ENCODE data around the gene KIAA1217. TPM values are rescaled to one million over a fixed set of nuclear protein-coding genes. Genes with fewer than 3 reads are reported as not detected.

KIAA1217 gene
- polyA plus RNA-seq, 1 donor, result 41.8 TPM

DNA sequence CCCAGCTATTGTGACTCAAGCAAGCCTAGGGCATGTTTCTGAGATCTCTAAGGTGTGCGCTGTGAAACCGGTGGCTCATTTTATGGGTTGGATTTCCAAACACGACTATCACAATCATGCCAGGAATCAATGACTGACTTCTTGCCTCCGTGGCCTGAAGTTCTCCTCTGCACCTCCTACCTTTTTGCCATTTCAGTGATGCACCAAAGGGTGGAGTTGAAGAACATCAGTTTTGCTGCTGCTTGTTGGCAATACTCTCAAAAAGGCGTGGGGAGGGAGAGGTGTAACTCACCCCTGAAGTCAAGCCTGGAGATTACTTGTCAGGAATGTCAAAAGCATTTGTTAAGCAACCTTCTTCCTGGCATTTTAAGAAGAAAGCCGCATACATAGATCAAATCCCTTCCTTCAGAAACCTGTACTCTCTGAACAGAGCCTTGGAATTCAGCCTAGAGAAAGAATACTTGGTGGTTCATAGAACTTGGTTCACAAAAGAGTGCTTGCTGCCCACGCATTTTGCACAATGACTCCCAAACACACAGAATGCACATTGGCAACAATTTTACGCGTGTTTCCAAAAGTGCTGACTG is 41.0 kb downstream of the KIAA1217 start:
- DNase-seq, result no peak

DNA sequence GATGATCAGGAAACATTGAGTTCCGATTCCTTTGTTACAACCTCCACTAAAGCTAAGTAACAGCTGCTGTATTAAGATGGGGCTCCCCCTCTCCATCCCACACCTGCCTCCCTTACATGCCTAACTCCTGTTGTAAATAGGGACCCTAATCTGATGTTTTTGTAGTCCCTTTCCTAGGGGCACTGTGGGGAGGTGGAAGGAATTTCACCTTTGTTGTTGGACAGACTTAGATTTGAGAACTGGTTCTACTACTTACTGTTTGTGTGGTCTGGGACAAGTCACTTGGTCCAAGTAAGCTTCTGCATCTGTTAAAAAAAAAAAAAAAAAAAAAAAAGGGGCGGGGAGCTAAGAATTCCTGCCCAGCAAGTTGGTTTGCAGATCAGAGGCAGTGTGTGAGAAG is 42.6 kb downstream of the KIAA1217 start:
- no peak for DNase-seq

DNA sequence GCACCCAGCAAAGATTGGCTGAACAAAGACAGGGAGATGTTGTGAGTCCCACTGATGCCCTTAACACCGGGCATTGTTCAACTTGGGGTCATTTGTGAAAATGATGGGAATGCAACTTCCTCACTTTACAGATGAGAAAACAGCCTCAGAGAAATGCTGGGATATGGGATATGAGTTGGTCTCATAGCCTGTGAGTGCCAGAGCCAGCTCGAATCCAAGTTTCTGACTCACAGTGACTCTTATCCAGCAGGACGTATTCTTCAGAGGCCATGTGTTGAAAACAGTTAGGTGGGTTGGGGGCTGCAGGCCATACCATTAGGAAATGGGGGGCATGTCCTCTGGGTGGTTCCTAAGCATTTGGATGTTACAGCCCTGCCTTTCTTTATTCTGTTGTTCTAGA is 45.2 kb downstream of the KIAA1217 start:
- DNase-seq, result no peak

DNA sequence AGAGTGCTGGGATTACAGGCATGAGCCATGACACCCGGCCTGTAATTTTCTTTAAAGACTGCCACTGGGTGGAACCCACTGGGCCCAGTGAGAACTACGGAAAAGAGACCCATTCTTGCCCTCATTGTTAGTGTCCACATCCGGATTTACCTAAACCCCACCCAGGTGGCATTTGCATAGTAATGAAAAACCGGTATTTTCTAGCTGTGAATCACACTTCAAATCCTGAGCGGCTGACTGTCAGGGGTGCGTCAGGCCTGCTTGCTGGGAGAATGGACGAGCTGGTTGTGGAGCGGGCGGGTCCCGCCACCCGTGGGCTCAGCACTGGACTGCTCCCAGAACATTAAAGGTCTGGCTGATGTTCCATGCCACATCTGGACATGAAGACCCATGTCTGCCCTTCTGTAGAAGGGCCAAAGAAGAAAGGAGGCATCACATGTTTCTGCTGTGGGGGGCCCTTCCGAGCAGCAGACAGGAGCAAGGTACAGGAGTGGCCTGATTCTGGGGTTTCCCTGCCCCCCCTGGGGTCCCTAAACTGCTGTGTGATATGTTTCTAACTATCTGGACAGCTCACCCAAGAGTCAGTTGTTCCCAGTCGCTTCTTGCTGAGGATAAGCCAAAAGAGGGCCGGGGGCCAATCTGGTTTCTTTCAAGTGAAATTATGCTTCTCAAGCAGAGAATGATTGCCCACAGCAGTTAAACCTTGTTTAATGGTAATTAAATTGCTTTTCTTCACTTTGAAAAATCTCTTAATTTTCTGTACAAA is 46.4 kb downstream of the KIAA1217 start:
- DNase-seq, result no peak

DNA sequence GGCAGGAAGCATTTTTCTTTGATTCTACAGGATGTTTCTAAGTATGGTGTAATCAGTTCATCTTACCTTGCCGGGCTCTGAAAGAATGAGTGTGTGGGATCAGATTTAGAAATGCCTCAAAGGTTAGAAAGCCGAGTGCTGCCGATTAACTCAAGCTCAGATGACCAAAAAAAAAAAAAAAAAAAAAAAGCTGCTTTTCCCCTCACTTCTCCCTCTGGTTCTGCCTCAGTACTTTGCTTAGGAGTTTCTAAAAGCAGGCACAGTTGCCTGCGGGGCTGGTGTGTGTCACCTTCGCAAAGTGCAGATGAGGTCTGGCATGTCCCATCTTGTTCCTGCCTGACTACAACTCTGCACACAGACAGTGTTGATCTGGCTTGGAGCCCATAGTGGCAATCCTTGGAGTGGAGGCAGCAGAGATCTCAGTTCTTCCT is 47.0 kb downstream of the KIAA1217 start:
- DNase-seq, result no peak

DNA sequence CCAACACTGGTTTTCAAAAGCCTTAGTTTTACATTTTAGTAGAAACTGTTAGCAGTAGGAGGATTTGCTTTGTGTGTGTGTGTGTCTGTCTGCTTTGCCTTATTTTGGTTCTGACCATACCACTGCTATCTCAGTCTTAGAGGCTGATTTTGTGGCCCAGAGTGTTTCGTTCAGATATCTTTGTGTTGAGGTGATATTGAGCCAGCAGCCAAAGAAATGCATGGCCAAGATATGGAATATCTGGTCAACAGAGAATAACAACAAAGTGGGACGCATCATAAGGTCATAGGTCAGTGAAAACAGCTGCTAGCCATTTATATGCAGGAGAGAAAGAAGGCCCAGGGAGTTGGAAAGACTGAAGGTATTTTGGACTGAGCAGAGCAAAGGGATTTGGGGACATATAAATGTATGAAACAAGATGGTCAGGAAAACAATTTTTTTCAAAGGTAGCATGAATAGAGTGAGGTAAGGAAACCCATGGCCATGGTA is 47.7 kb downstream of the KIAA1217 start:
- DNase-seq, result no peak

DNA sequence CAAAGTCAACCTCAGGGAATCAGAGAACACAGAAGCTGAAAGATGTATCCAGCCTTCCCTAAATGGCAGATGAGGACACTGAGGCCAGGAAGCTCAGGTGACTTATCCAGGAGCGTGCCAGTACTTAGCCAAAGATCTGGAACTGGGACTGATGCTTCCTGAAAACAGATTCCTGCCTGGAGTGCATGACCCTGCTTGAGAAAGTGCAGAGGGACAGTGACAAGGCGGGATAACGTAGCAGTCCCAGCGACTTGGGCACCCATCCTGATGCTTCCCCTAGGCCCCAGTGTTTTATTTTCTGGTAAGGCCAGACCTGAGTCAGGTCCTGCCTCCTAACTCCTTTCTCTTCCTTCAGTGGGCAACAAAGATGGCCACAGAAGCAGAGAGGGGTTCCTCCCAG is 48.6 kb downstream of the KIAA1217 start:
- DNase-seq, result no peak

DNA sequence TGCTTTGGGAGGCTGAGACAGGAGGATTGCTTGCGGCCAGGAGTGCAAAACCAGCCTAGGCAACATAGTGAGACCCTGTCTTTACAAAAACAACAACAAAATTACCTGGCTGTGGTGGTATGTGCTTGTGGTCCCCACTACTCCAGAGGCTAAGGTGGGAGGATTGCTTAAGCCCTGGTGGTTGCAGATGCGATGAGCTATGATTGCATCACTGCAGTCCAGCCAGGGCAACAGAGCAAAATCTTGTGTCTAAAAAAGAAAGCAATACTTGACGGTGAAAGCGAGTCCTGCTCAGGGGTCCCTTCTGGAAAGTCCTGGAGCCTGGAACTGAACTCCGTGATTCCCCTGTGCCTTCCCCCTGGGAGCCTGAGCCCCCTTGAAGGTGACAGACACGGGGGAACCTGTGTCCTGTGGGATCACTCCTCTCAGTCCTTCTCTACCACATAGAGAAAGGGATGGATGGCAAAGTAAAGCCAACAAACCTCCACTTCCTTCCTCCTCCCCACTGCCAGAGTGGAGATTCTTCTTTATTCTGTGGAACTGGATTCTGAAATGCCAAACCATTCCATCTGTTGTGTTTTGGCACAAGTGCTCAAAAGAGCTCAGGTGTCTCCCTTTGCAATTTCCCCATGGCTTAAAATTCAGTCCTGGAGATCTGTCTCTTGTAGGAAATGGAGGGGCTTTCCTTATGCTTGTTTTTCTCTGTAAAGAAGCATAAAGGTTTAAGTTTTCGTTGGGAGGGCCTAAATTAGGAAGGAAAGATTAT is 50.6 kb downstream of the KIAA1217 start:
- no peak for DNase-seq

DNA sequence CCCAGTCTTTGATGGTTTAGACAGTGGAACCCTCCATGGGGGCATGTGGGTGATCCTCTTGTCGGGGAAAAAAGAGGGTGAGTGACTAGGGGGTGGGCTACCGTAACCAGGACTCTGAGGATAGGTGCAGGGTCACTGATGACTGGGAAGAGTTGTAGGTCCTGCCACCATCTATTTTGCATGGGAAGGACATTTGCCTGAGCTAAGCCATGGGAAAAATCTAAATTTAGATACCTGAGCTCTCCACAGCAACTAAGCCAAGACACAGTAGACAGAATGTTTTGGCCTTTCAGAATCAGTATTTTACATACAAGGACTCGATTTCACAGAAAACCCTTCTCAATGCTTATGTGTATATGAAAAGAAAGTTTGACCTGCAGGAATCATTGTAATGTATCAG is 52.7 kb downstream of the KIAA1217 start:
- DNase-seq, result no peak

DNA sequence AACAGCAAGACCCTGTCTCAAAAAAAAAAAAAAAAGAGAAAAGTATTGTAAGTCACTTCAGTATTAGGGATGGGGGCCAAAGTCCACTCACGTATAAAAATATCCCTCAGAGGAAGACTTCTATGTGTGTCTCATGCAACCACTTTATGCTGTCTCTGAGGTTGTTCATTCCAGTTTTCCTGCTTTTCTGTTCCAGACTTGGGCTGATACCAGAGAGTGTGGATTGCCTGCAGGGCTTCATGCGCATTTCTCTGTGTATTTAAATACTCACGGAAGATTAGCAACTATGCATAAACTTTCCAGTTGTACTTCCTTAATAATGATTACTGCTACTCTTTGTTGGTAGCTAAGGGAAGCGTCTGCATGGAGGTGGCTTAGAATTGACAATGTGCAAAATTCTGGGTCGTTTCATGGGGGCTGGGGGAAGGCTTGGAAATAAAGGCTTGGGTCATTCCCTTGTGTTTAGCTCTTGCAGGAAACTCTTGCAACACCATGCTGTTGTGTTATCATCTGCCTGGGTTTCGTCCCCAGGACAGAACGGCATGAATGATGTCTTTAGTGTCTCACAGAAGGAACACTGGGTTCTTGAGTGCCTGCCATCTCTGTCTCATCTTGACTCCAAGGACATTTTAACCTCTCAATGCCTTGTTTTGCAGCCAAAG is 54.1 kb downstream of the KIAA1217 start:
- no peak for DNase-seq

DNA sequence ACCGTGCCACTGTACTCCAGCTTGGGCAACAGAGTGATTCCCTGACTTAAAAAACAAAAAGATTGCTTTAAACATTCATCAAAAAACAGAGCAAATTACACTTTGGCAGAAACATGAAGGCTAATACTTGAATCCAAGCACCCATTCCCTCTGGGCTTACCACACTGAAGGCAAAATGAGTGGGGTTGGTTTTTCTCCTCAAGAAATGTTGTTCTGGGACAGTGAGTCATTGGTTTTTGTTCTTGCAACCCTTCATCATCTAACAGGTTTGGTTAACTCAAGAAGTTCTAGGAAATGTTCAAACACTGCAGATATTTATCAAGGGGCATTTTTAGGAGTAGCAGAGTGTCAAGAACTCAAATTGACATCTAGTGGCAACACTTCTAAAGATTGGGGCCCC is 60.5 kb downstream of the KIAA1217 start:
- DNase-seq, result no peak

DNA sequence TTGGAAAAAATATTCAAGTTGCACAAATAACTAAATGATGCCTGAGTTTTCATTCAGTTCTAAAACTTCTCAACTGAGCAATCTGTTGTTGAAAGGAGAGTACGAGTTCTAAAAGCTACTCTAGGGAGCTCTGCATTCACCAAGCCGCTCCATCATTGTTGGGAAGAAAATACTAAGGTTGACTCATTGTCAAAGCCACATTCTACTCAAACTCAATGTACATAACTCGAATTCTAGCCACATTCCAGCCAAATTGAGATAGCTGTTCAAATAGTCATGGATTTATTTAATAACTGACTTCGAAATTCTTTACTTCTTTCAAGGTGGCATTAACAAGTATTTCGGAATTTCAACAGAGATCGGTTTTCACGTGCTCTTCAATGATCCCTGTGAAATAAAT is 63.4 kb downstream of the KIAA1217 start:
- DNase-seq, result no peak

DNA sequence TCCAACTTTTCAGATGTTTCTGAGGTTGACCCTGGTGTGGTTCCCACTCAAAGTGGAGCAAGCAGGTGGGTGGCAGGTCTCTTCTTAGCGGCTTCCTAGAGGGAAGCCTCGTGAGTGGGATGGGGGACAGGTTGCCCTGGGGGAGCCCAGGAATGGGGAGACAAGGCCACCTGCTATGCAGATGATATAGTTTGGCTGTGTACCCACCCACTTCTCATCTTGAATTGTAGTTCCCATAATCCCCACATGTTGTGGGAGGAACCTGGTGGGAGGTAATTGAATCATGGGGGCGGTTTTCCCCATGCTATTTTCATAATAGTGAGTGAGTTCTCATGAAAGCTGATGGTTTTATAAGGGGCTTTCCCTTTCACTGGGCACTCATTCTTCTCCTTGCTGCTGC is 68.3 kb downstream of the KIAA1217 start:
- DNase-seq, result no peak

DNA sequence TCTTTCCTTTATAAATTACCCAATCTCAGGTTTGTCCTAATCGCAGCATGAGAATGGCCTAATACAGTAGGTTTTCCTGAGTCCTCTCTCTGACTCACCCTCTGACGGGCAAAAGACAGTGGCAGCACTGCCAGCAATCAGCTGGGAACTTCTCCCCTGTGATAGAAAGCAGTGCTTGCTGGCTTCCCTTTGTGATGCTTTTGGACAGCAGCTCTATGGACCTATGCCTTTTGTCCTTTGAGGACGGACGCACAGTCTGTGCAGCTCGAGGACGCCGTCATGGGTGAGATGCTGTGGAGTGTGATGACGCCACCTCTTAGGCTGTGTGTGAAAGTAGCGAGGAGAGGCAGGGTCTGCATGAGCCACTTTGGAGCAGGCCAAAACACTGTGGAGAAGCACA is 68.8 kb downstream of the KIAA1217 start:
- no peak for DNase-seq

DNA sequence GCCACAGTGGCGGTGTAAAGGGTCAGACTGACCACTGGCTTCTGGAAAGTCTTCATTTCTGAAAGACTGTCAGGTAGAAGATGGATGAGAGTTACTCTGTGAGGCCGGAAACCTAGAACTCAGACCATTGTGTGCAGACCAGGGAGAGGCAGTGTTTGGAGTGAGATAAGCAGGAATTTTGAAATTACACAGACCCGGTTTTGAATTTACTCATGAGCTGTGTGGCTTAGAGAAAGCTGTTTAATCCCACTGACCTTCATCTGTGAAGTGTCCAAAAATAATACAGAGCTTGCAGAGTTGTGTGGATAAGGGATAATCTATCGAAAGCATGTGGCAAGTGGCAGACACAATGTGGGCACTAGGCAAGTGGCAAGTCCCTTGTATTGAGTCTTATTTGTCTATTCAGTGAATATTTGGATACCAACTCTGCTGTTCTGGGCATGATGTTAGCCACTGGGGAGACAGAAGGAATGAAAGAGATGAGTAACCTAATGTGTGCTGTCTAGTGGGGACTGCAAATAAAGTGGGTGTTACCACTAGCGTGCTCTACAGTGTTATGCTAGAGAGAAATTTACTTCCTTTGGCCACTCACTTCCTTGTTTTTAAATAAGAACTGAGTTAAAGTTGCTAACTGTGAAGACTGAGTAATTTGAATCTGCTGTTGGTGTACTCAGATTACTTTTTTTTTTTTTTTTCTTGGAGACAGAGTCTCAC is 69.4 kb downstream of the KIAA1217 start:
- no peak for DNase-seq

DNA sequence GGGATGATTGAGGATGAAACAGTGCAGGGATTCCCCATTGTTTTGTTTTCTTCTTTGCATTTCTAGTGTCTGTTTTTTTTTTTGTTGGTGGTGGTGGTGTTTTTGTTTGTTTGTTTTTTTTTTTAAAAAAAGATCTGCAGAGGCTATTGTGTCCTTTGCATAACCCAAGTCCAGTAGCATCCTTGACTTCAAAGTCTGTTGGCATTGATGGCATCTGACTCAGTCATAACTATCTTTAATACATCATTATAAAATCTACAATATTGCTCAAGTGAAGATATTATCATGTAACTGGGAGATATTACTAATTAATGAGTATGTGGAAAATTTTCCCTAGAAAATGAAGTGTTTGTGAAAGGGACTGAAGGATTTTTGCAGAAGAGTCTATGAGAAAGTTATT is 70.2 kb downstream of the KIAA1217 start:
- DNase-seq, result no peak

DNA sequence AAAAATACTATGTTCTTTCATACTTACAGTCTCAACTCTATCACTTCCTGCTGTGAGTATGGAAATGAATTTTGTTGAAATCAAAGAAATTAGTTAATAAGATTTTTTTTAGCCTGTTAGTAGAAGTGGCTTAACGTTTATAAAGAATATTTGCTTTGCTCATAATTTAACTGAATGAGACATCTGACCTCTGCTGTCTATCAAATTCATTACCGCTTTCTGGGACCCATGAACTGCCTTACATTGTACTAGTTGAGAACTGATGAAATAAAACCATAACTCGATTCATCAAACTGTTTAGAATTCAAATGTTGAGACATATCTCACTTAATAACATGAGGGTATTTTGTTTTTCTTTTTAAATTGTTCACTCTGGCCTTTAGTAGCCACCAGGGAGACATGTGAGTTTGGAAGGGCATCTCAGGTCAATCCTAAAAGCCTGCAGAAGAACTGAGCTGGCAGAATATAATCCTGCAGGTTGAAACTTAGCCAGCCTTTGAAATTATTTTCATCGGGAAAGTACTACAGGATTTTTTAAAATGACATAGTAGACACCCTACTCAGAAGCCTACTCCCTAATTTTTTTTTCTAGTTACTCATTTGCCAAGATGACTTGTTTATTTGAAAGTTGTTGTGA is 78.7 kb downstream of the KIAA1217 start:
- no peak for DNase-seq

DNA sequence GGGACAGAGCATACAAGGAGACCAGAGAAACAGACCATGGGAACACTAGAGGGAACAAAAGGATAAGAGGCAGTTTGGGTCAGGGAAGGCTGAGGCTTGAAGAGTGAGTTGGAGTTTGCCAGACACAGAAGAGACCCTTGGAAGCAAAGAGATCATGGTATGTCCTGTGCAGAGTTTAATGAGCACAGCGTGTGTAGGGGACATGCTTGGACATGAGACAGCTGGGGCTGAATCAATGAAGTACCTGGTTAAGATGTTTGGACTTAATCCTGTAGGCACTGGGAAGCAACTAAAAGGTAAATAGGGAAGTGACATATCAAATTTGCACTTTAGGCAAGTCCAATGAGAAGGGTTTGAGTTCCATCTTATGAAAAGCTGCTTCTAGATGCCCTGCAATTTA is 79.6 kb downstream of the KIAA1217 start:
- DNase-seq, result no peak

DNA sequence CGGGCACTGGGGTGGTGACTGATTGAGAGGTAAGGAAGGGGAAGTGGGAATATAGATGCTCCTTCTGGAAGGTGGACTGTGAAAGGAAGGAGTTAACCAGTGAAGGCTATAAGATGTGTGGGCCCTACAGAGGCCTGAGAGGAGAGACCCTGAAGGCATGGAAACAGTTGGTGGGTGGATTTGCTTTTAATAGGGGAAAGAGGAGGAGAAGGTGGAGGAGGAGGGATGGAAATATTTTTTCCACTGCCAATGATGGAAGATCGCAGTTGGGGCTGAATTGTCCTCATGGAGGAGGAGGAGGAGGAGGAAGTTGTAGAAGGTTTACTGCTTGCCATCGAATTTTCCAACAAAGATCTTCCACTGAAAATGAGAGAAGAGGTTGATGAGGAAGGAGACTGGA is 80.3 kb downstream of the KIAA1217 start:
- DNase-seq, result no peak

DNA sequence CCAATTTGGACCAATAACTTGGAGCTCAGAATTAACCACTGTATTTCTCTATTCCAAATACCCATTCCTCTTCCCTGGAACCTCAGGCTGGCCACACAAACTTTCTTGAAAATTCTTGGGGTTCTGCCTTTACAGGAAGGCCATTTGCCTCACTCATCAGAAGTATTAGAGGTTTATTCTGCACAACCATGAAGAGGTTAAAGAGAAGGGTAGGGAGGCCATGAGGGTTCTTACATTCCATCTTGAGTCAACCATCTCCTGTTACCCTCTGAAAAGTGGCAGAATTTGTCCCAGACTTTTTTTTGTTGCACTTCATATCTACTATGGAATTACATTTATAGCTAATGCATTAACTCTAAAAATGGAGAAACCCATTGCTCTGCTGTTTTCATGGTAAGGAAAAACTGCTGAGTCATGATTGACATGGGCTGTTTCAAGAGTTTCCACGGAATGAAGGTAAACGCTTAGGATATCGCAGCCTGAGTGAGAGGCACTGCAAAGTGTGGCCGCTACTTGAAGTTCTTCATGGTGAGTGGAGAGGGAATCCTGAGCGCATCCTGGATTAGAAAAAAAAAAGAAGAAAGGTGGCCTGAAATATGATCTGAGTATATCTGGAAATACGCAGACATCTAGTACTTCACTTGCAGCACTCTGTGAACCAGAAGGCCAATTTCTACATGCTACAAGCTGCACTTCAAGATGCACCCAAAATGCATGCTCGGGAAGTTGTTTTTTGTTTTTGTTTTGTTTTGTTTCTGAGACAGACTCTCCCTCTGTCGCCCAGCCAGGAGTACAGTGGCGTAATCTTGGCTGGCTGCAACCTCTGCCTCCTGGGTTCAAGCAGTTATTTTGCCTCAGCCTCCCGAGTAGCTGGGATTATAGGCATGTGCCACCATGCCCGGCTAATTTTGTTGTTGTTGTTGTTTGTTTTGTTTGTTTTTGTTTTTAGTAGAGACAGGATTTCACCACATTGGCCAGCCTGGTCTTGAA is 83.7 kb downstream of the KIAA1217 start:
- no peak for DNase-seq

Data from hindlimb muscle (tissue), 1 donor.